H1 (cell line): ENCODE measurements around the gene CNTN5.

Experiments used
- CBX8 ChIP-seq: fragments of 300-800, 300-1000 bp; sonication (generic); IDR thresholded peaks from 2 replicates; pipeline ENCODE4 v1.7.1; 2016; ENCODE audit warnings: low read depth, low read length, borderline replicate concordance
- CTCF ChIP-seq, 3 experiments: IDR thresholded peaks; 1 replicate in 2 of 3; 2 replicates in 1 of 3; pipeline versions ENCODE4 v1.5.1 to v1.6.1; 2011; ENCODE audit warnings: low read length in 3 of 3, mild to moderate bottlenecking in 3 of 3, inconsistent platforms in 2 of 3, low read depth in 1 of 3, moderate library complexity in 1 of 3; ENCODE audit not compliant: insufficient read depth in 1 of 3; ENCODE audit errors: control extremely low read depth in 1 of 3
- EGR1 ChIP-seq: IDR thresholded peaks from 2 replicates; pipeline ENCODE4 v1.6.1; 2011; ENCODE audit warnings: low read depth, low read length, borderline replicate concordance

- TF ChIP-seq CBX8 = no peak
- TF ChIP-seq EGR1 = no peak
- TF ChIP-seq CTCF (IDR thresholded peaks at IDR 0.05; ENCODE audit: control extremely low read depth in 1 of 3, insufficient read depth in 1 of 3, low read depth in 1 of 3, low read length in 3 of 3) = no peak
Observed at GRCh38 chr11:99766811-99767210, 746.1 kb downstream of the CNTN5 start.
